SJCRH30 (cell line): ENCODE measurements around the gene LRRTM3. TPM values are rescaled to one million over a fixed set of nuclear protein-coding genes. Genes with fewer than 3 reads are reported as not detected.

ENCODE experiments used
- DNase-seq, 2 experiments: peaks; one replicate each; pipeline ENCODE4 v3.0.0-alpha.2; 2015 to 2020
- H3K27ac ChIP-seq: fragments of 250-450 bp; sonication (Bioruptor Pico); 2 replicates; pipeline ENCODE4 v1.5.1; 2020; ENCODE audit warnings: mild to moderate bottlenecking, moderate library complexity
- H3K27me3 ChIP-seq: fragments of 250-450 bp; sonication (Bioruptor Pico); 2 replicates; pipeline ENCODE4 v1.5.1; 2020; ENCODE audit warnings: mild to moderate bottlenecking, moderate library complexity
- H3K36me3 ChIP-seq: fragments of 250-450 bp; sonication (Bioruptor Pico); 2 replicates; pipeline ENCODE4 v1.5.1; 2020; ENCODE audit warnings: mild to moderate bottlenecking, moderate library complexity
- H3K4me1 ChIP-seq: fragments of 250-450 bp; sonication (Bioruptor Pico); 2 replicates; pipeline ENCODE4 v1.5.1; 2020; ENCODE audit warnings: mild to moderate bottlenecking, moderate library complexity
- H3K4me3 ChIP-seq: fragments of 250-450 bp; sonication (Bioruptor Pico); 2 replicates; pipeline ENCODE4 v1.5.1; 2020; ENCODE audit warnings: mild to moderate bottlenecking, moderate library complexity
- H3K9me3 ChIP-seq: fragments of 250-450 bp; sonication (Bioruptor Pico); replicated peaks from 2 replicates; pipeline ENCODE4 v1.5.1; 2020; ENCODE audit warnings: mild to moderate bottlenecking, moderate library complexity
- total RNA-seq: library from RNA; depleted of rRNA; stranded (reverse); fragments of >200 nt; shearing (Covaris generic); gene quantifications from 2 replicates; pipeline ENCODE4 v1.2.3, GENCODE V29; 2014

Gene LRRTM3
- total RNA-seq, 1 experiment from 2014 or later, result 0.10 TPM

- Histone ChIP-seq H3K9me3 (no peaks in the 10 kb centered on the region), H3K27me3 (no peaks in the 10 kb centered on the region), H3K4me3 (no peak overlapping the region), H3K27ac (no peak overlapping the region), H3K4me1 (no peaks in the 10 kb centered on the region), H3K36me3 (no peaks in the 10 kb centered on the region)
- DNase-seq, result no peak
These were observed 55.7 kb downstream of the LRRTM3 start for GRCh38 chr10:66981361-66982052.

DNA sequence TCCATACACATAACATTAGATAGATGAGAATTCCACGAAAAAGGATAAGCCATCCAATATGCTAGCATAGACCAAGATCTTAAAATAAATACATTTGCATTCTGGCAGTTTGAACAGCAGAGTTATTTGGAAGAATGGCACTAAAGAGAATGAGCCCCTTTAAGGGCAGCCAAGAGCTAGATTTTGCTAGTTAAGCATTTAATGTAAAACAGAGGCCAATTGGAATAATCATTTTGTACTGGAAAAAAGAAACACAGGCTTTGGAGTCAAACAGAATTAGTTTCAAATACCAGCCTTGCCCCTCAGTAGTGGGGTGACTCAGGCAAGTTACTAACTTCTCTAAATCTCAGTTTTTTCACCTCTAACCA, 56.2 kb downstream of the LRRTM3 start:
- Histone ChIP-seq H3K4me1 (no peaks in the 10 kb centered on the region), H3K27me3 (no peaks in the 10 kb centered on the region), H3K27ac (no peak overlapping the region), H3K4me3 (no peak overlapping the region), H3K9me3 (no peaks in the 10 kb centered on the region), H3K36me3 (no peaks in the 10 kb centered on the region)
- DNase-seq, result no peak

DNA sequence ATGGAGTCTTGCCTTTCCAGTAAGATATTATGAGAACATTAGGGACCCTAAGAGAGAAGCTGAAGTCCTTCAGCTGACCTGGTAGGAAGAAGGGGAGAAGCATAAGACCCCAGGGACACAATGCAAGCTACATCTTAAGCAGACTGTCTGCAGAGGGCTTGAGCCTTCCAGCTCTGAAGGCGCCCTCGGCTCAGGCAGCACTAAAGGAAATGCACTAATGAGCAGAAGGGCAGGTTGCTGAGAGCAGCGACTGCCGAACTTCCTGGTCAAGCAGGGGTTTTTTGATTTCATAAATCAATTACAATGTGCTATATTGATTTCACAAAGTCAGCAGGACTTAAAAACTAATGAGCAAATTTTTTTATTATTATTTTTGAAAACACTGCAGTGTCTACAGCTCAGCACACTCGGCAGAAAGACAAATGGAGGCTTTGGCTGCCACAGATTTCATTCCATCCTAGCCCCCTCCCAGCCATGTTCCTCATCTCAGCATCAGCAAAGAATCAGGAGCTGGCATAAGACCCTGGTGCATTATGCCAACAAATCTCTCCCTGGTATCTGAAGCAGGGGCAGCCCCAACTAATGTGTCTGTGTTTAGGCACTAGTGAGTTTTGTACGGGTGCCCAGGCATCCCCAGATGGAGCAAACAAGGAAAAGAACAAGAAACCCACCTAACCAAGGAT, 57.1 kb downstream of the LRRTM3 start:
- no peaks in the 10 kb centered on the region for H3K36me3 ChIP-seq
- DNase-seq, result no peak
- no peak overlapping the region for H3K4me3 ChIP-seq
- no peaks in the 10 kb centered on the region for H3K4me1 ChIP-seq
- H3K27me3 ChIP-seq, result no peaks in the 10 kb centered on the region
- H3K27ac ChIP-seq, result no peak overlapping the region
- H3K9me3 ChIP-seq, result no peaks in the 10 kb centered on the region

DNA sequence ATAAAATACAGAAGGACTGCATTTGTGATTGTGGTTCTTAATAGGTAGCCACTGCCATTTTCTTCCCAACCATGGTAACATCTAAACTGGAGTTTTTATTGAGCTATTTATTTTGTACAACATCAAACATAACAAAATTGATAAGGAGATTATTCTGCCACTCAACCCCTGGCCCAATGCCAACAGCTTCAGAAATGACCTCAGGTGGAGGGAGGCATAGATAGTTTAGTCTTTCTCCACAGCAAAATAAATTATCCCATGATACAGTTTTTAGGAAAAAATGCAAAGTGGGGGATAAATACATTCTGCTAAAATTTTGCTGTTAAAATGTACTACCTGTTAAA, 57.6 kb downstream of the LRRTM3 start:
- Histone ChIP-seq H3K4me3 (no peak overlapping the region), H3K27ac (no peak overlapping the region), H3K9me3 (no peaks in the 10 kb centered on the region), H3K4me1 (no peaks in the 10 kb centered on the region), H3K36me3 (no peaks in the 10 kb centered on the region), H3K27me3 (no peaks in the 10 kb centered on the region)
- DNase-seq, result no peak

GRCh38 chr10:66990143-66990830, 64.5 kb downstream of the LRRTM3 start:
- H3K4me1 ChIP-seq, result no peaks in the 10 kb centered on the region
- H3K4me3 ChIP-seq, result no peak overlapping the region
- H3K9me3 ChIP-seq, result no peaks in the 10 kb centered on the region
- no peaks in the 10 kb centered on the region for H3K27me3 ChIP-seq
- no peak for DNase-seq
- H3K36me3 ChIP-seq, result no peaks in the 10 kb centered on the region
- H3K27ac ChIP-seq, result no peak overlapping the region

GRCh38 chr10:66996996-66997395, 71.2 kb downstream of the LRRTM3 start:
- Histone ChIP-seq H3K4me3 (no peak overlapping the region), H3K4me1 (no peaks in the 10 kb centered on the region), H3K36me3 (no peaks in the 10 kb centered on the region), H3K27ac (no peak overlapping the region), H3K27me3 (no peaks in the 10 kb centered on the region), H3K9me3 (no peaks in the 10 kb centered on the region)
- no peak for DNase-seq

DNA sequence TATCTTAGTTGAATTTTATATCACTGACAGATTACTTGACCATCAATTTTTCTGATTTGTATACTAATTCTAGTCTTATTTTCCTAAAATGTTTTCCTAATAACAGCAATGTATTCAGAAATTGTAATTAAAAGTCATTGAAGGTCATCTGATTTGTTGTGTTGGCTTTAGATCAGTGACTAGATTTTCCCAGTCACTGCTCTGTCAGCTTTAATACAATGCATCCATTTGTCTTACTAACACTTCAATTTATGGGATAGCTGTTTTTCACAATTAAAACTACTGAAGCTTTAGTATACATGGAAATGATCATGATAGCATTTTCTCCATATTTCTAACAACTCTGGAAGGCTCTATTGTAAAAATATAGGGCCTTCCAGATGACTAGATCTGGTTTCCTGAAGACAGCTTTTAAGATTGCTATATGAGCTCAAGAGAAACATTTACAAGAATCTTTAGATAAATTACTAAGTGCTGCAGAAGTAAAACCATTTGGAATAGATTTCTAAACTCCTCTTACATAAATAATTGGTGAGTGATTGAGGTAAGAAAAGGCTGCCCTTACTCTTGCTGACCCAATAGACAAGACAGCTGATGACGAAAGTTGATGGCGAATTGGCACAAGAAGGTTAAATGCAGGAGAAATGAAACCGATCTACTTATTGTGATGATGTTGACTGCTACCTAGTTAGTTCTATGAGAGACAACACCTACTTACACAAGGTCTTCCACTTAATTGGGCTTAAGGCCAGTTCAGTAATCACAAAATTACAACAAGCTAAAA, 74.1 kb downstream of the LRRTM3 start:
- Histone ChIP-seq H3K27me3 (no peaks in the 10 kb centered on the region), H3K27ac (no peak overlapping the region), H3K4me1 (no peaks in the 10 kb centered on the region), H3K9me3 (no peaks in the 10 kb centered on the region), H3K36me3 (no peaks in the 10 kb centered on the region), H3K4me3 (no peak overlapping the region)
- DNase-seq, result no peak

GRCh38 chr10:67004690-67005089, 78.9 kb downstream of the LRRTM3 start:
- H3K4me3 ChIP-seq, result no peak overlapping the region
- DNase-seq, result no peak
- no peaks in the 10 kb centered on the region for H3K27me3 ChIP-seq
- no peak overlapping the region for H3K27ac ChIP-seq
- H3K4me1 ChIP-seq, result no peaks in the 10 kb centered on the region
- no peaks in the 10 kb centered on the region for H3K9me3 ChIP-seq
- no peaks in the 10 kb centered on the region for H3K36me3 ChIP-seq

- Histone ChIP-seq H3K4me3 (no peak overlapping the region), H3K9me3 (no peaks in the 10 kb centered on the region), H3K36me3 (no peaks in the 10 kb centered on the region), H3K4me1 (no peaks in the 10 kb centered on the region), H3K27ac (no peak overlapping the region), H3K27me3 (no peaks in the 10 kb centered on the region)
- no peak for DNase-seq
These were observed 80.1 kb downstream of the LRRTM3 start for GRCh38 chr10:67005981-67006380.

DNA sequence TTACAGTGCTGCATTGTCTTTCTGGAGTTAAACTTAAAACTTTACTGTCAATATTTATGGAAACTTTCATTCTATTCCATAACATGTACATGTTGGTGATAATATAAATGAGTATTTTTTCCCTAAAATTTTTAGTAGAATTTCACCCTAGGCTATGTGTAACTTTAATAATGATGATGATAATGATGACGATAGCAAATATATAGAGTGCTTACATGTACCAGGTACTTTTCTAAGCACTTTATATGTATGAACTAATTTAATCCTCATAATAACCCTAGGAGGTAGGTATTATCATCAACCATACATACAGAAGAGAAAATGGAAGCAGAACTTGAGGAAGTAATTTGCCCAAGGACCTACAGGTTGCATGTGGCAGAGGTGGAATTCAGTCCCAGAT, 85.6 kb downstream of the LRRTM3 start:
- Histone ChIP-seq H3K9me3 (no peaks in the 10 kb centered on the region), H3K4me1 (no peaks in the 10 kb centered on the region), H3K36me3 (no peaks in the 10 kb centered on the region), H3K27ac (no peak overlapping the region), H3K27me3 (no peaks in the 10 kb centered on the region), H3K4me3 (no peak overlapping the region)
- no peak for DNase-seq

DNA sequence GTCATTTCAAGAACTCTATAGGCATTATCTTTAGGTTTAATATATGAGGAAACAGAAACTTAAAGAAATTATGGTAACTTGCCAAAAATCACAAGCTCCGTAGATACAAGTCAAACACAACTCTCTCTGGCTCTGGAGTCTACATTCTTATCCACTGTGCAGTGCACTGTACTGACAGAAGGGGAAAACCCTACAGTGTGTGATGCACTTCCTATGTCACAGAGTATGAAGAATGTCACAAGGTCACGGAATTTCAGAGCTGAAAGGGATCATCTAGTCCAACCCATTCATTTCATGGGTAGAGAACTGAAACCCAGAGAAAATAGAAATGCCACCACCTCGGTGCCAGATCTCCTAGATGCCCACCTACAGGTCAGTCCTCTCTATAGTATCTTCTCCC, 86.1 kb downstream of the LRRTM3 start:
- no peaks in the 10 kb centered on the region for H3K4me1 ChIP-seq
- H3K27me3 ChIP-seq, result no peaks in the 10 kb centered on the region
- no peak for DNase-seq

DNA sequence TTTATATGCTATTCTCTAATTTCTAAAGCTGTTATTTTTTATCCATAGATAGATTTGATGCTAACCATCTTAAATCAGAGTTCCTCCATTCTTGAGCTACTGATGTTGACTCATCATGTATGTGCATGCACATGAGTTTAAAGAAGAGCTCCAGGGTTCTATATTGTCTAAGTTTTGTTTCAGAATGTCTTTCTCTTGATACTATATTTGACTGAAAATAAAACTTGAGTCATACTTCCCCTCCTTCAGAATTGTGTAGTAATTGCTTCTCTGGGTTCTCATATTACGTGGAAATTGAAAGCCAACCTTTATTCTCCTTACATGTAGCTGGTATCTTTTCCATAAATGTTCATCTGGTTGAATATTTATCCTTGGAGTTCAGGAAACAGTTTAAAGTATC, 89.4 kb downstream of the LRRTM3 start:
- Histone ChIP-seq H3K27me3 (no peaks in the 10 kb centered on the region), H3K9me3 (no peaks in the 10 kb centered on the region), H3K27ac (no peak overlapping the region), H3K36me3 (no peaks in the 10 kb centered on the region), H3K4me3 (no peak overlapping the region), H3K4me1 (no peaks in the 10 kb centered on the region)
- no peak for DNase-seq

More for the DNA sequence above, 86.1 kb downstream of the LRRTM3 start:
- Histone ChIP-seq H3K27ac (no peak overlapping the region), H3K4me3 (no peak overlapping the region), H3K36me3 (no peaks in the 10 kb centered on the region), H3K9me3 (no peaks in the 10 kb centered on the region)

DNA sequence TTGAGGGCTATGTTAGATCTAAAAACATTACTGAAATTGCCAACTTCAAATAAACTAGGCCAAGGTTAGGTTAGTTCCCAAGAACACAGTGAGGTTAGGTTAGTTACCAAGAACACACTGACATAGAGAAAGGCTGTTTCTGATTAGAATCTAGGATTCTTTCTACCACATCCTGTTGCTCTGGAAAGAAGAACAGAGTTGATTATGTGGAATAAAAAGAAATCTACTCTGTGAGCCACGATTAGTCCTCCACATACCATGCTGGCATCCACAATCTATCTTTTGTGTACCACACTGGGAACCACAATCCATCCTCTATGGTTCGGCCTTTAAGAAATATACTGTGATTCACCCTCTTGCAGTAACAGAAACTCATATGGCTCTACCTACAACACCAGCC, 91.4 kb downstream of the LRRTM3 start:
- no peak overlapping the region for H3K4me3 ChIP-seq
- H3K4me1 ChIP-seq, result no peaks in the 10 kb centered on the region
- H3K27ac ChIP-seq, result no peak overlapping the region
- H3K36me3 ChIP-seq, result no peaks in the 10 kb centered on the region
- no peaks in the 10 kb centered on the region for H3K9me3 ChIP-seq
- no peak for DNase-seq
- H3K27me3 ChIP-seq, result no peaks in the 10 kb centered on the region

- H3K36me3 ChIP-seq, result no peaks in the 10 kb centered on the region
- no peak overlapping the region for H3K4me3 ChIP-seq
- H3K9me3 ChIP-seq, result no peaks in the 10 kb centered on the region
- H3K27me3 ChIP-seq, result no peaks in the 10 kb centered on the region
- no peak overlapping the region for H3K27ac ChIP-seq
- no peaks in the 10 kb centered on the region for H3K4me1 ChIP-seq
- no peak for DNase-seq
These were observed 96.3 kb downstream of the LRRTM3 start for GRCh38 chr10:67022099-67022498.

DNA sequence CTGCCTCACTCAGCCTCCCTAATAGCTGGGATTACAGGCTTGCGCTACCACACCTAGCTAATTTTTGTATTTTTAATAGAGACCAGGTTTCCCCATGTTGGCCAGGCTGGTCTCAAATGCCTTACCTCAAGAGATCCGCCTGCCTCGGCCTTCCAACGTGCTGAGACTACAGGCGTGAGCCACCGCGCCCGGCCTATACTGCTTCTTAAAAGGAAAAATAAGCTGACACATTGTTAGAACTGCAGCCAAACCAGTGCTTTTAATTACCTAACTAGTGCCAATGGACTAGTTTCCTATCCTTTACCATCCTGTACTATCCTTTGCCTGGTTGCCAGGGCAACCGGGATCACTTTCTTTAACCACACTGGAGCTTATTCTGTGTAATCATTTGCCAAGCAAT, 108.0 kb downstream of the LRRTM3 start:
- no peak for DNase-seq
- H3K4me1 ChIP-seq, result no peaks in the 10 kb centered on the region
- no peaks in the 10 kb centered on the region for H3K27me3 ChIP-seq
- H3K4me3 ChIP-seq, result no peak overlapping the region
- H3K27ac ChIP-seq, result no peak overlapping the region
- no peaks in the 10 kb centered on the region for H3K9me3 ChIP-seq
- no peaks in the 10 kb centered on the region for H3K36me3 ChIP-seq
